HepG2 (cell line): ENCODE results near the gene PARD3. TPM values are rescaled to one million over a fixed set of nuclear protein-coding genes. Genes with fewer than 3 reads are reported as not detected.

Experiments used
- ATAC-seq: fragments of 200-7000 bp; cut with Tn5 transposase; 3 replicates; pipeline ENCODE4 v1.9.1; 2020; ENCODE audit warnings: mild to moderate bottlenecking, moderate library complexity
- BruUV-seq: library from RNA; stranded (reverse); fragments of 400-500 nt; replicated peaks from 2 replicates; lab custom pipeline; 2021; lab: Mats Ljungman, UMichigan
- CTCF ChIA-PET: fragments of 300-600 bp; formaldehyde crosslinking; extraction: SDS; loops from one replicate; lab custom pipeline; 2021; ENCODE audit warnings: low total read pairs, inconsistent platforms, low intra/inter-chr PET ratio; lab: Yijun Ruan, JAX
- POLR2A ChIA-PET: fragments of 350-600 bp; sonication (Branson Sonifier 250); formaldehyde crosslinking; loops from one replicate; lab custom pipeline; 2020; ENCODE audit warnings: antibody characterized with exemption, inconsistent platforms; lab: Yijun Ruan, JAX
- DNase-seq: peaks from one replicate; pipeline ENCODE4 v3.0.0-alpha.2; 2015; ENCODE audit warnings: low spot score
- FAIRE-seq: peaks from 3 replicates; lab custom pipeline; 2011; peaks lifted over from hg19 to GRCh38; lab: Jason Lieb, UNC
- H2AFZ ChIP-seq: one replicate; pipeline ENCODE4 v1.6.1; 2011; ENCODE audit warnings: low read length, inconsistent platforms
- H3K27ac ChIP-seq: fragments of 300-600 bp; 3 replicates; pipeline ENCODE4 v1.8.0; 2011; ENCODE audit warnings: mixed run types, mild to moderate bottlenecking, mixed read lengths, low read length, inconsistent platforms; ENCODE audit not compliant: insufficient read depth; ENCODE audit errors: extremely low read length
- H3K27me3 ChIP-seq, 2 experiments: fragments of 200-600 bp in 1 of 2; 2 replicates in 1 of 2; 3 replicates in 1 of 2; pipeline versions ENCODE4 v1.6.0 to v1.8.0; 2011; ENCODE audit warnings: low read length in 2 of 2, mild to moderate bottlenecking in 2 of 2, moderate library complexity in 2 of 2, inconsistent platforms in 1 of 2; ENCODE audit not compliant: insufficient read depth in 2 of 2, control insufficient read depth in 1 of 2
- H3K36me3 ChIP-seq, 2 experiments: fragments of 200-600 bp in 1 of 2; replicated peaks in 1 of 2; 2 replicates in 1 of 2; 3 replicates in 1 of 2; pipeline versions ENCODE4 v1.5.1 to v1.8.0; 2011; ENCODE audit warnings: low read length in 2 of 2, inconsistent platforms in 1 of 2; ENCODE audit not compliant: insufficient read depth in 2 of 2, control insufficient read depth in 1 of 2
- H3K4me1 ChIP-seq: 2 replicates; pipeline ENCODE4 v1.5.1; 2012; ENCODE audit warnings: low read length, inconsistent platforms; ENCODE audit not compliant: insufficient read depth
- H3K4me2 ChIP-seq: 2 replicates; pipeline ENCODE4 v1.6.0; 2011; ENCODE audit warnings: low read depth, low read length, inconsistent platforms
- H3K4me3 ChIP-seq, 3 experiments: fragments of 200-600 bp in 1 of 3; sonication (generic), shearing (Covaris generic) in 1 of 3; replicated peaks in 1 of 3; 2 replicates each; pipeline ENCODE4 v1.5.1; 2011 to 2016; ENCODE audit warnings: low read length in 3 of 3, inconsistent platforms in 2 of 3, low read depth in 2 of 3, mild to moderate bottlenecking in 2 of 3, control low read depth in 1 of 3, mixed read lengths in 1 of 3; ENCODE audit not compliant: insufficient read depth in 1 of 3
- H3K79me2 ChIP-seq: one replicate; pipeline ENCODE4 v1.6.1; 2011; ENCODE audit warnings: low read length, inconsistent platforms; ENCODE audit not compliant: insufficient read depth
- H3K9ac ChIP-seq: 2 replicates; pipeline ENCODE4 v1.6.0; 2011; ENCODE audit warnings: mild to moderate bottlenecking, low read depth, low read length, inconsistent platforms; ENCODE audit not compliant: insufficient read depth
- H3K9me3 ChIP-seq: 2 replicates; pipeline ENCODE4 v1.5.1; 2012; ENCODE audit warnings: mild to moderate bottlenecking, low read length
- H4K20me1 ChIP-seq: 2 replicates; pipeline ENCODE4 v1.6.0; 2011; ENCODE audit warnings: inconsistent platforms, mild to moderate bottlenecking, low read length, moderate library complexity; ENCODE audit not compliant: insufficient read depth
- CERS6 ChIP-seq: sonication (generic); formaldehyde crosslinking; IDR thresholded peaks from 2 replicates; pipeline ENCODE4 v1.5.0; 2020; ENCODE audit warnings: missing genetic modification reagents
- HOXA7 ChIP-seq: sonication (generic); formaldehyde crosslinking; IDR thresholded peaks from 2 replicates; pipeline ENCODE4 v1.8.1; 2022; ENCODE audit warnings: mild to moderate bottlenecking, missing genetic modification reagents, moderate library complexity
- JUND ChIP-seq: sonication (generic); formaldehyde crosslinking; IDR thresholded peaks from 2 replicates; pipeline ENCODE4 v1.8.0; 2022; ENCODE audit warnings: mild to moderate bottlenecking, missing genetic modification reagents
- RAD21 ChIP-seq: fragments of 450-650 bp; formaldehyde crosslinking; IDR thresholded peaks from 2 replicates; pipeline ENCODE4 v1.5.0; 2020; ENCODE audit warnings: mild to moderate bottlenecking
- SAFB2 ChIP-seq: sonication (generic); formaldehyde crosslinking; IDR thresholded peaks from 2 replicates; pipeline ENCODE4 v1.5.1; 2020; ENCODE audit warnings: missing genetic modification reagents, low read depth, mild to moderate bottlenecking, borderline replicate concordance
- SCMH1 ChIP-seq: sonication (generic); formaldehyde crosslinking; IDR thresholded peaks from 2 replicates; pipeline ENCODE4 v1.9.0; 2021; ENCODE audit warnings: missing genetic modification reagents, mild to moderate bottlenecking, borderline replicate concordance
- SMAD1 ChIP-seq: sonication (generic); formaldehyde crosslinking; IDR thresholded peaks from 2 replicates; pipeline ENCODE4 v1.4.0; 2020; ENCODE audit warnings: missing genetic modification reagents, low read depth, mild to moderate bottlenecking, borderline replicate concordance
- SNRNP70 ChIP-seq: fragments of 200-400 bp; formaldehyde crosslinking; IDR thresholded peaks from 2 replicates; pipeline ENCODE4 v1.6.1; 2017; ENCODE audit warnings: mild to moderate bottlenecking, low read depth, low read length, moderate library complexity
- ZBTB1 ChIP-seq: sonication (generic); formaldehyde crosslinking; IDR thresholded peaks from 2 replicates; pipeline ENCODE4 v1.4.0; 2020; ENCODE audit warnings: missing genetic modification reagents, borderline replicate concordance
- ZBTB26 ChIP-seq: IDR thresholded peaks from 2 replicates; pipeline ENCODE4 v1.6.1; 2016; ENCODE audit warnings: missing compliant biosample characterization, missing genetic modification reagents, borderline replicate concordance
- ZHX2 ChIP-seq, 2 experiments: sonication (generic) in 1 of 2; formaldehyde crosslinking in 1 of 2; IDR thresholded peaks; 2 replicates each; pipeline versions ENCODE4 v1.6.1 to v1.9.0; 2014 to 2022; ENCODE audit warnings: antibody characterized with exemption in 1 of 2, borderline replicate concordance in 1 of 2, inconsistent platforms in 1 of 2, low read depth in 1 of 2, missing genetic modification reagents in 1 of 2
- ZIK1 ChIP-seq: sonication (generic); formaldehyde crosslinking; IDR thresholded peaks from 2 replicates; pipeline ENCODE4 v1.5.0; 2020; ENCODE audit warnings: mild to moderate bottlenecking, low read depth, missing genetic modification reagents, borderline replicate concordance
- ZNF260 ChIP-seq: sonication (generic); formaldehyde crosslinking; IDR thresholded peaks from 2 replicates; pipeline ENCODE4 v1.4.0; 2020; ENCODE audit warnings: missing genetic modification reagents, low read depth, mild to moderate bottlenecking, borderline replicate concordance
- ZNF30 ChIP-seq: sonication (generic); formaldehyde crosslinking; IDR thresholded peaks from 2 replicates; pipeline ENCODE4 v1.5.0; 2020; ENCODE audit warnings: mild to moderate bottlenecking, missing genetic modification reagents
- ZNF430 ChIP-seq: sonication (generic); formaldehyde crosslinking; IDR thresholded peaks from 2 replicates; pipeline ENCODE4 v1.9.0; 2021; ENCODE audit warnings: mild to moderate bottlenecking, missing genetic modification reagents
- ZNF788 ChIP-seq: sonication (generic); formaldehyde crosslinking; IDR thresholded peaks from 2 replicates; pipeline ENCODE4 v1.5.0; 2020; ENCODE audit warnings: mild to moderate bottlenecking, missing genetic modification reagents, borderline replicate concordance
- ZSCAN21 ChIP-seq: sonication (generic); formaldehyde crosslinking; IDR thresholded peaks from 2 replicates; pipeline ENCODE4 v1.8.0; 2022; ENCODE audit warnings: mild to moderate bottlenecking, missing genetic modification reagents, moderate library complexity, borderline replicate concordance
- WGBS: methylation state at CpG from one replicate; pipeline ENCODE4 v1.1.6; 2017; ENCODE audit warnings: low lambda C conversion rate; 5-methylcytosine and 5-hydroxymethylcytosine counted together
- in situ Hi-C: cut with HindIII; loops from 2 replicates; pipeline ENCODE4 v1.10.0; 2017; ENCODE audit warnings: low pct_unique_long_range_greater_than_20kb; ENCODE audit not compliant: extremely low pct_ligation_motif_present
- intact Hi-C: fragments of 100-400 bp; cut with micrococcal nuclease; formaldehyde crosslinking; loops from one replicate; pipeline ENCODE4 v1.10.0; 2022; ENCODE audit not compliant: unreplicated experiment
- polyA plus RNA-seq, 8 experiments: library from polyadenylated mRNA; depleted of rRNA in 3 of 8; stranded (reverse) in 7 of 8; unstranded in 1 of 8; fragments of >200 nt; fragmentation: Illumina TruSeq in 4 of 8; extraction: Trizol in 4 of 8; gene quantifications; 2 replicates each; pipeline versions ENCODE4 v1.2.1 to v1.2.3, GENCODE V29; 2011 to 2016; ENCODE audit warnings: low read depth in 4 of 8, missing spikeins in 1 of 8, mixed read lengths in 1 of 8; ENCODE audit not compliant: insufficient read depth in 1 of 8
- total RNA-seq, 5 experiments: library from RNA; depleted of rRNA; stranded (reverse); fragments of >200 nt; fragmentation: Illumina TruSeq; extraction: Trizol; gene quantifications; 2 replicates each; pipeline ENCODE4 v1.2.3, GENCODE V29; 2016; ENCODE audit warnings: low read depth in 1 of 5

PARD3 gene
- total and polyA plus RNA-seq, 2 of the 13 experiments (the other 11 are each of a cell fraction or from before 2014, with no cell fraction given), result 40.9 to 60.0 TPM

- intact Hi-C loops, result no loop called here
- peak overlapping the region in 2 of 3 experiments; percentile 16 to 38; a peak in 2 of 6 replicates for H3K4me3 ChIP-seq
- no peak for FAIRE-seq
- no TSS peak for BruUV-seq
- no peak overlapping the region for H2AFZ ChIP-seq
- CTCF ChIA-PET, result no interaction called here
- WGBS, result 59% methylated on average over 4 of the region's 4 CpGs
- in situ Hi-C loops, result no loop called here
- H3K79me2 ChIP-seq, result no peaks in the 10 kb centered on the region
- peak overlapping the region; percentile 74 for H3K4me2 ChIP-seq
- POLR2A ChIA-PET, result no interaction called here
- H3K27me3 ChIP-seq, result no peaks in the 10 kb centered on the region
- peak overlapping the region; percentile 62 for H3K27ac ChIP-seq
- H3K9ac ChIP-seq, result peak overlapping the region; percentile 14; the same call in 1 of the 2 replicates
- peaks cover 35% of the 10 kb centered on the region for H3K4me1 ChIP-seq
- no peaks in the 10 kb centered on the region; the same call in 1 of the 2 replicates for H4K20me1 ChIP-seq
- H3K9me3 ChIP-seq, result no peaks in the 10 kb centered on the region
- H3K36me3 ChIP-seq, result 0 out of 5 replicates have a peak, but pooled peaks cover 0 to 1% of the 10 kb centered on the region in 2 experiments
- DNase-seq, result no peak
- ATAC-seq, result no peak
- TF ChIP-seq SNRNP70 (no peak), SCMH1 (CRISPR knock-in tag) (no peak), RAD21 (no peak), CERS6 (no peak), ZNF260 (CRISPR knock-in tag) (no peak), ZNF430 (no peak), SAFB2 (no peak), ZSCAN21 (CRISPR knock-in tag) (no peak), ZBTB1 (CRISPR knock-in tag) (no peak), ZIK1 (no peak), JUND (CRISPR knock-in tag) (no peak), ZNF788 (no peak), SMAD1 (CRISPR knock-in tag) (no peak), HOXA7 (no peak), ZHX2 (IDR thresholded peaks at IDR 0.05; ENCODE audit: low read depth) (no peak), ZHX2 (CRISPR knock-in tag; IDR thresholded peaks at IDR 0.05; ENCODE audit: borderline replicate concordance) (no peak), ZNF30 (CRISPR knock-in tag) (no peak), ZBTB26 (CRISPR knock-in tag) (no peak)
These were observed 334.8 kb downstream of the PARD3 start for GRCh38 chr10:34480345-34480744.
